HepG2 (cell line): ENCODE data around the gene MBLAC1. TPM values are rescaled to one million over a fixed set of nuclear protein-coding genes. Genes with fewer than 3 reads are reported as not detected.

Experiments
- ESRRA ChIP-seq: sonication (generic); formaldehyde crosslinking; IDR thresholded peaks from 2 replicates; pipeline ENCODE4 v1.5.1; 2020; ENCODE audit warnings: mild to moderate bottlenecking, low read depth, missing genetic modification reagents
- HIVEP1 ChIP-seq: sonication (generic); formaldehyde crosslinking; IDR thresholded peaks from 2 replicates; pipeline ENCODE4 v1.4.0; 2020; ENCODE audit warnings: mild to moderate bottlenecking, missing genetic modification reagents
- KDM1A ChIP-seq: IDR thresholded peaks from 2 replicates; pipeline ENCODE4 v1.6.1; 2016; ENCODE audit warnings: missing compliant biosample characterization
- KDM2A ChIP-seq: sonication (generic); formaldehyde crosslinking; IDR thresholded peaks from 2 replicates; pipeline ENCODE4 v1.4.0; 2020; ENCODE audit warnings: low read depth, missing genetic modification reagents, borderline replicate concordance
- NFYB ChIP-seq: sonication (generic); formaldehyde crosslinking; IDR thresholded peaks from 2 replicates; pipeline ENCODE4 v1.4.0; 2020; ENCODE audit warnings: missing genetic modification reagents
- NFYC ChIP-seq: IDR thresholded peaks from 2 replicates; pipeline ENCODE4 v1.6.1; 2016; ENCODE audit warnings: missing genetic modification reagents, missing compliant biosample characterization
- SIX1 ChIP-seq: sonication (generic); formaldehyde crosslinking; IDR thresholded peaks from 2 replicates; pipeline ENCODE4 v1.4.0; 2020; ENCODE audit warnings: missing genetic modification reagents, borderline replicate concordance
- SP140L ChIP-seq: sonication (generic); formaldehyde crosslinking; IDR thresholded peaks from 2 replicates; pipeline ENCODE4 v1.4.0; 2020; ENCODE audit warnings: missing genetic modification reagents, borderline replicate concordance
- TBX2 ChIP-seq: sonication (generic); formaldehyde crosslinking; IDR thresholded peaks from 2 replicates; pipeline ENCODE4 v1.5.0; 2020; ENCODE audit warnings: missing genetic modification reagents, mild to moderate bottlenecking, borderline replicate concordance
- ZMYM4 ChIP-seq: sonication (generic); formaldehyde crosslinking; IDR thresholded peaks from 2 replicates; pipeline ENCODE4 v1.8.1; 2023; ENCODE audit warnings: mild to moderate bottlenecking, missing genetic modification reagents
- ZNF20 ChIP-seq: sonication (generic); formaldehyde crosslinking; IDR thresholded peaks from 2 replicates; pipeline ENCODE4 v1.4.0; 2020; ENCODE audit warnings: mild to moderate bottlenecking, moderate library complexity, missing genetic modification reagents
- ZNF337 ChIP-seq: sonication (generic); formaldehyde crosslinking; IDR thresholded peaks from 2 replicates; pipeline ENCODE4 v1.5.1; 2020; ENCODE audit warnings: missing genetic modification reagents, low read depth, mild to moderate bottlenecking, borderline replicate concordance
- ZNF34 ChIP-seq: sonication (generic); formaldehyde crosslinking; IDR thresholded peaks from 2 replicates; pipeline ENCODE4 v1.4.0; 2020; ENCODE audit warnings: mild to moderate bottlenecking, missing genetic modification reagents, borderline replicate concordance
- ZNF510 ChIP-seq: sonication (generic); formaldehyde crosslinking; IDR thresholded peaks from 2 replicates; pipeline ENCODE4 v1.4.0; 2020; ENCODE audit warnings: low read depth, mild to moderate bottlenecking, missing genetic modification reagents
- ZNF550 ChIP-seq: sonication (generic); formaldehyde crosslinking; IDR thresholded peaks from 2 replicates; pipeline ENCODE4 v1.4.0; 2020; ENCODE audit warnings: mild to moderate bottlenecking, missing genetic modification reagents, borderline replicate concordance
- ZNF614 ChIP-seq: IDR thresholded peaks from 2 replicates; pipeline ENCODE4 v1.6.1; 2018; ENCODE audit warnings: missing biosample characterization, missing genetic modification reagents, inconsistent platforms, borderline replicate concordance
- ZNF670 ChIP-seq: sonication (generic); formaldehyde crosslinking; IDR thresholded peaks from 2 replicates; pipeline ENCODE4 v1.8.0; 2022; ENCODE audit warnings: mild to moderate bottlenecking, missing genetic modification reagents, borderline replicate concordance
- ZNF749 ChIP-seq: sonication (generic); formaldehyde crosslinking; IDR thresholded peaks from 2 replicates; pipeline ENCODE4 v1.8.0; 2022; ENCODE audit warnings: mild to moderate bottlenecking, missing genetic modification reagents, moderate library complexity, borderline replicate concordance
- polyA plus RNA-seq, 8 experiments: library from polyadenylated mRNA; depleted of rRNA in 3 of 8; stranded (reverse) in 7 of 8; unstranded in 1 of 8; fragments of >200 nt; fragmentation: Illumina TruSeq in 4 of 8; extraction: Trizol in 4 of 8; gene quantifications; 2 replicates each; pipeline versions ENCODE4 v1.2.1 to v1.2.3, GENCODE V29; 2011 to 2016; ENCODE audit warnings: low read depth in 4 of 8, missing spikeins in 1 of 8, mixed read lengths in 1 of 8; ENCODE audit not compliant: insufficient read depth in 1 of 8
- total RNA-seq, 5 experiments: library from RNA; depleted of rRNA; stranded (reverse); fragments of >200 nt; fragmentation: Illumina TruSeq; extraction: Trizol; gene quantifications; 2 replicates each; pipeline ENCODE4 v1.2.3, GENCODE V29; 2016; ENCODE audit warnings: low read depth in 1 of 5
- TF ChIP-seq, protein P1 (sequence below): sonication (generic); formaldehyde crosslinking; IDR thresholded peaks from 2 replicates; pipeline ENCODE4 v1.4.0; 2020; ENCODE audit warnings: missing genetic modification reagents
- TF ChIP-seq, protein P2 (sequence below): sonication (generic); formaldehyde crosslinking; IDR thresholded peaks from 2 replicates; pipeline ENCODE4 v1.5.0; 2020; ENCODE audit warnings: missing genetic modification reagents, mild to moderate bottlenecking, borderline replicate concordance
- TF ChIP-seq, protein P3 (sequence below): sonication (generic); formaldehyde crosslinking; IDR thresholded peaks from 2 replicates; pipeline ENCODE4 v1.5.1; 2020; ENCODE audit warnings: missing genetic modification reagents, mild to moderate bottlenecking, borderline replicate concordance
- TF ChIP-seq, protein P4 (sequence below): sonication (generic); formaldehyde crosslinking; IDR thresholded peaks from 2 replicates; pipeline ENCODE4 v1.4.0; 2020; ENCODE audit warnings: missing genetic modification reagents, mild to moderate bottlenecking, borderline replicate concordance
- TF ChIP-seq, protein P5 (sequence below): sonication (generic); formaldehyde crosslinking; IDR thresholded peaks from 2 replicates; pipeline ENCODE4 v1.5.0; 2020; ENCODE audit warnings: missing genetic modification reagents

MBLAC1 gene
- total and polyA plus RNA-seq, 2 of the 13 experiments (the other 11 are each of a cell fraction or from before 2014, with no cell fraction given), result 0.79 to 2.1 TPM

DNA sequence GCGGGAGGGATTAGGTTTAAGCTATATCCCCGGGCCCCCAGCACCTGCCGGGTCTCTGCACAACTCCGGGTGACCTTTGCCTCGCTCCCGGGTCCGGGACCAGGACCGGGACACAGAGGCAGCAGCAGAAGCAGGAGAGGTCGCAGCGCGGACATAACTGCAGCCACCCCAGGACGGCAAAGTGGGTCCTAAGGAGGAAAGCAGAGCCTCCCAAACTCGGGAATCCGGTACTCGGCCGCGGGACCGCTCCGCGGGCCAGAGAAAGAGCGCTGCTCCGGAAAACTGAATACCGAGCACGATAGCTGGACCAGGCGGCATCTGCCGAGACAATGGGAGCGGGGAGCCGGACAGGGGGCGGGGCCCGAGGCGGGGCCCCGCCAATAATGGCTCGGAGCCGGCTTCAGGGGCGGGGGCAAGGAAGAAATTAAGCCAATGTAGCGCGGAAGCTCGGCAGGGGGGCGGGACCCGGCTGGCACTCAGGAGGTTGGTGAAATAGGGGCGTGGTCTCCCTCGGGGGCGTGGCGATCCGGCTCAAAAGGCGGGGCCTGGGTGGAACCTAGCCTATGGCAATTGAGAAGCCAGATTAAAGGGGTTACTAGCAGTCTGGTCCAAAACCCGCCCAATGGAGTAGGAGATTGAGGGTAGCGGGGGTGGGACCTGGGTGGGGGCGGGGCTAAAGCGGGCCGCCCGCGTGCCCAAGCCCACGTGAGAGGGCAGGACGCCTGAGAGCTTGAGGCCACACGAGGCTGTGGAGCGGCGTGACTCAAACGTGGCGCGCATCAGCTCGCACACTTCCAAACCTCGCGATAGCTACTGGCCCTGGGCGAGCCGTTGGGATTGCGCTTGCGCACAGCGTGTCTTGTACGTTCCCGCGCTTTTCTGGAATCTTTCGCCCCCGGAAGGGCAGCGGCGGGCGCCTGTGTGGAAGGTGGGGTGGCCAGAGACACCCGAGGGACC is 50.6 kb downstream of the MBLAC1 start, which contains the start of the genes GPC2 and STAG3 (continued):
- TF ChIP-seq SP140L (CRISPR knock-in tag) (no peak), ZNF749 (CRISPR knock-in tag) (no peak), SIX1 (no peak), TBX2 (no peak), KDM1A (CRISPR knock-in tag) (no peak), KDM2A (no peak; the same call in 1 of the 2 replicates), ZNF20 (CRISPR knock-in tag) (no peak), NFYC (peak; percentile 71), ZMYM4 (CRISPR knock-in tag) (no peak), ZNF337 (CRISPR knock-in tag) (no peak), ZNF34 (CRISPR knock-in tag) (no peak), ZNF510 (CRISPR knock-in tag) (no peak), NFYB (CRISPR knock-in tag) (peak; percentile 77), ESRRA (CRISPR knock-in tag) (no peak), ZNF670 (no peak), ZNF614 (CRISPR knock-in tag) (no peak), ZNF550 (CRISPR knock-in tag) (no peak), HIVEP1 (CRISPR knock-in tag) (peak; percentile 52; the same call in 1 of the 2 replicates)
- TF ChIP-seq, protein P1, sequence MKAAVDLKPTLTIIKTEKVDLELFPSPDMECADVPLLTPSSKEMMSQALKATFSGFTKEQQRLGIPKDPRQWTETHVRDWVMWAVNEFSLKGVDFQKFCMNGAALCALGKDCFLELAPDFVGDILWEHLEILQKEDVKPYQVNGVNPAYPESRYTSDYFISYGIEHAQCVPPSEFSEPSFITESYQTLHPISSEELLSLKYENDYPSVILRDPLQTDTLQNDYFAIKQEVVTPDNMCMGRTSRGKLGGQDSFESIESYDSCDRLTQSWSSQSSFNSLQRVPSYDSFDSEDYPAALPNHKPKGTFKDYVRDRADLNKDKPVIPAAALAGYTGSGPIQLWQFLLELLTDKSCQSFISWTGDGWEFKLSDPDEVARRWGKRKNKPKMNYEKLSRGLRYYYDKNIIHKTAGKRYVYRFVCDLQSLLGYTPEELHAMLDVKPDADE, result no peak
- TF ChIP-seq, protein P2, sequence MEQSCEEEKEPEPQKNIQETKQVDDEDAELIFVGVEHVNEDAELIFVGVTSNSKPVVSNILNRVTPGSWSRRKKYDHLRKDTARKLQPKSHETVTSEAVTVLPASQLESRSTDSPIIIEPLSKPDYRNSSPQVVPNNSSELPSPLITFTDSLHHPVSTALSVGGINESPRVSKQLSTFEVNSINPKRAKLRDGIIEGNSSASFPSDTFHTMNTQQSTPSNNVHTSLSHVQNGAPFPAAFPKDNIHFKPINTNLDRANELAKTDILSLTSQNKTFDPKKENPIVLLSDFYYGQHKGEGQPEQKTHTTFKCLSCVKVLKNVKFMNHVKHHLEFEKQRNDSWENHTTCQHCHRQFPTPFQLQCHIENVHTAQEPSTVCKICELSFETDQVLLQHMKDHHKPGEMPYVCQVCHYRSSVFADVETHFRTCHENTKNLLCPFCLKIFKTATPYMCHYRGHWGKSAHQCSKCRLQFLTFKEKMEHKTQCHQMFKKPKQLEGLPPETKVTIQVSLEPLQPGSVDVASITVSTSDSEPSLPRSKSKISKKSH (CRISPR knock-in tag), result 0 out of 2 replicates have a peak, but pooled peaks have one; percentile 41
- TF ChIP-seq, protein P3, sequence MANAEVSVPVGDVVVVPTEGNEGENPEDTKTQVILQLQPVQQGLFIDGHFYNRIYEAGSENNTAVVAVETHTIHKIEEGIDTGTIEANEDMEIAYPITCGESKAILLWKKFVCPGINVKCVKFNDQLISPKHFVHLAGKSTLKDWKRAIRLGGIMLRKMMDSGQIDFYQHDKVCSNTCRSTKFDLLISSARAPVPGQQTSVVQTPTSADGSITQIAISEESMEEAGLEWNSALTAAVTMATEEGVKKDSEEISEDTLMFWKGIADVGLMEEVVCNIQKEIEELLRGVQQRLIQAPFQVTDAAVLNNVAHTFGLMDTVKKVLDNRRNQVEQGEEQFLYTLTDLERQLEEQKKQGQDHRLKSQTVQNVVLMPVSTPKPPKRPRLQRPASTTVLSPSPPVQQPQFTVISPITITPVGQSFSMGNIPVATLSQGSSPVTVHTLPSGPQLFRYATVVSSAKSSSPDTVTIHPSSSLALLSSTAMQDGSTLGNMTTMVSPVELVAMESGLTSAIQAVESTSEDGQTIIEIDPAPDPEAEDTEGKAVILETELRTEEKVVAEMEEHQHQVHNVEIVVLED (CRISPR knock-in tag), result no peak
- TF ChIP-seq, protein P4, sequence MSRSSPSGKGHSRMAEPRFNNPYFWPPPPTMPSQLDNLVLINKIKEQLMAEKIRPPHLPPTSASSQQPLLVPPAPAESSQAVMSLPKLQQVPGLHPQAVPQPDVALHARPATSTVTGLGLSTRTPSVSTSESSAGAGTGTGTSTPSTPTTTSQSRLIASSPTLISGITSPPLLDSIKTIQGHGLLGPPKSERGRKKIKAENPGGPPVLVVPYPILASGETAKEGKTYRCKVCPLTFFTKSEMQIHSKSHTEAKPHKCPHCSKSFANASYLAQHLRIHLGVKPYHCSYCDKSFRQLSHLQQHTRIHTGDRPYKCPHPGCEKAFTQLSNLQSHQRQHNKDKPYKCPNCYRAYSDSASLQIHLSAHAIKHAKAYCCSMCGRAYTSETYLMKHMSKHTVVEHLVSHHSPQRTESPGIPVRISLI, result no peak
- TF ChIP-seq, protein P5, sequence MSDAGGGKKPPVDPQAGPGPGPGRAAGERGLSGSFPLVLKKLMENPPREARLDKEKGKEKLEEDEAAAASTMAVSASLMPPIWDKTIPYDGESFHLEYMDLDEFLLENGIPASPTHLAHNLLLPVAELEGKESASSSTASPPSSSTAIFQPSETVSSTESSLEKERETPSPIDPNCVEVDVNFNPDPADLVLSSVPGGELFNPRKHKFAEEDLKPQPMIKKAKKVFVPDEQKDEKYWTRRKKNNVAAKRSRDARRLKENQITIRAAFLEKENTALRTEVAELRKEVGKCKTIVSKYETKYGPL (CRISPR knock-in tag), result no peak
